Panc1 (cell line): ENCODE results near the gene TMPRSS15. TPM values are rescaled to one million over a fixed set of nuclear protein-coding genes. Genes with fewer than 3 reads are reported as not detected.

Experiments used
- ATAC-seq: fragments of 200-7000 bp; cut with Tn5 transposase; 2 replicates; pipeline ENCODE4 v1.9.1; 2020; ENCODE audit warnings: mild to moderate bottlenecking, moderate library complexity
- BruUV-seq: library from RNA; stranded (reverse); fragments of 400-500 nt; replicated peaks from 2 replicates; lab custom pipeline; 2021; lab: Mats Ljungman, UMichigan
- CTCF ChIA-PET: fragments of 300-600 bp; sonication (Branson Sonifier 250); formaldehyde crosslinking; loops from one replicate; lab custom pipeline; 2022; ENCODE audit warnings: antibody characterized with exemption; lab: Charles Lee
- POLR2A ChIA-PET: fragments of 300-600 bp; sonication (Branson Sonifier 250); formaldehyde crosslinking; loops from one replicate; lab custom pipeline; 2022; ENCODE audit warnings: antibody characterized with exemption; lab: Charles Lee
- DNase-seq: peaks from one replicate; pipeline ENCODE4 v3.0.0-alpha.2; 2010; ENCODE audit warnings: low read depth, low spot score
- H3K27ac ChIP-seq: 2 replicates; pipeline ENCODE4 v1.5.1; 2011; ENCODE audit warnings: mild to moderate bottlenecking, low read length, inconsistent platforms
- H3K27me3 ChIP-seq: fragments of 200-500 bp; sonication (Bioruptor generic); 2 replicates; pipeline ENCODE4 v1.6.0; 2014; ENCODE audit warnings: low read length, inconsistent platforms; ENCODE audit not compliant: control insufficient read depth, insufficient read depth
- H3K36me3 ChIP-seq: fragments of 200-500 bp; sonication (Bioruptor generic); 2 replicates; pipeline ENCODE4 v1.5.1; 2014; ENCODE audit warnings: inconsistent platforms, mild to moderate bottlenecking, low read length, moderate library complexity; ENCODE audit not compliant: control insufficient read depth, insufficient read depth
- H3K4me1 ChIP-seq: 2 replicates; pipeline ENCODE4 v1.5.1; 2011; ENCODE audit warnings: inconsistent platforms, mild to moderate bottlenecking, low read length, moderate library complexity; ENCODE audit not compliant: control insufficient read depth, insufficient read depth
- H3K4me3 ChIP-seq, 2 experiments: 2 replicates each; pipeline ENCODE4 v1.5.1; 2011 to 2012; ENCODE audit warnings: low read depth in 2 of 2, low read length in 2 of 2, mild to moderate bottlenecking in 2 of 2, inconsistent platforms in 1 of 2, moderate library complexity in 1 of 2
- H3K9me3 ChIP-seq: fragments of 200-500 bp; sonication (Bioruptor generic); 2 replicates; pipeline ENCODE4 v1.5.1; 2014; ENCODE audit warnings: low read depth, mild to moderate bottlenecking, inconsistent platforms, low read length, moderate library complexity; ENCODE audit not compliant: control insufficient read depth, insufficient read depth
- POLR2AphosphoS5 ChIP-seq: IDR thresholded peaks from 2 replicates; pipeline ENCODE4 v1.6.1; 2012; ENCODE audit warnings: mild to moderate bottlenecking, low read depth, low read length, moderate library complexity
- SIN3A ChIP-seq: IDR thresholded peaks from 2 replicates; pipeline ENCODE4 v1.6.1; 2012; ENCODE audit warnings: low read depth, mild to moderate bottlenecking, low read length, moderate library complexity, borderline replicate concordance; ENCODE audit not compliant: insufficient read depth
- TCF7L2 ChIP-seq: IDR thresholded peaks from 2 replicates; pipeline ENCODE4 v1.6.1; 2011; ENCODE audit warnings: mild to moderate bottlenecking, low read depth, low read length, inconsistent platforms
- in situ Hi-C: cut with HindIII; loops from 2 replicates; pipeline ENCODE4 v1.10.0; 2016; ENCODE audit warnings: low sequenced_read_pairs, low pct_unique_long_range_greater_than_20kb
- intact Hi-C: fragments of 100-400 bp; cut with micrococcal nuclease; formaldehyde crosslinking; loops from one replicate; pipeline ENCODE4 v1.10.0; 2022; ENCODE audit not compliant: unreplicated experiment
- total RNA-seq: library from RNA; stranded (reverse); gene quantifications from one replicate; pipeline ENCODE4 v1.2.1, GENCODE V29; 2021; ENCODE audit not compliant: unreplicated experiment
- TF ChIP-seq, protein P1 (sequence below): fragments of 450-650 bp; IDR thresholded peaks from 2 replicates; pipeline ENCODE4 v1.5.1; 2017; ENCODE audit warnings: mild to moderate bottlenecking
- TF ChIP-seq, protein P2 (sequence below), 2 experiments: IDR thresholded peaks; 2 replicates each; pipeline ENCODE4 v1.6.1; 2011 to 2012; ENCODE audit warnings: low read depth in 2 of 2, control low read depth in 1 of 2, low read length in 1 of 2, mild to moderate bottlenecking in 1 of 2, moderate library complexity in 1 of 2; ENCODE audit not compliant: insufficient read depth in 1 of 2

TMPRSS15 gene
- total RNA-seq, 1 experiment from 2014 or later, result not detected

DNA sequence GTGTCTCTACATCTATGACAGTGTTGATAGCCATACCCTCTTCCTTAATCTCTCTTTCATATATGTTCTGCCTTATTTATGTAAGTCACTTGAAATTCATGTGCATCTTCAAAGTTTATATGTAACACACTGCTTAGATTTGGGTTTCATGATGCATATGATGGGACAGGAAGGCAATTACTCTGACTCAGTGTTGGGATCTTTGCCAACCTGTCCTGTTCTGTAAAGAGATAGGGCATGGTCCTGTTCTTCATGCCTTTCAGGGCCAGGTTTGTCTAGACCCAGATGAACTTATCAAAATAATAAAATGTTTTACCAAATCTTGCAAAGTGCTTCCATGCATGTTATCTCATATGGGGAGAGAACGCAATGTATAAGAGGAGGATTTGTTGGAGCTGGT is 69.5 kb downstream of the TMPRSS15 start:
- Histone ChIP-seq H3K36me3 (no peaks in the 10 kb centered on the region), H3K27me3 (no peaks in the 10 kb centered on the region), H3K27ac (no peak overlapping the region), H3K9me3 (no peaks in the 10 kb centered on the region), H3K4me3 (no peak overlapping the region), H3K4me1 (no peaks in the 10 kb centered on the region)
- BruUV-seq, result no TSS peak
- TF ChIP-seq, protein P1, sequence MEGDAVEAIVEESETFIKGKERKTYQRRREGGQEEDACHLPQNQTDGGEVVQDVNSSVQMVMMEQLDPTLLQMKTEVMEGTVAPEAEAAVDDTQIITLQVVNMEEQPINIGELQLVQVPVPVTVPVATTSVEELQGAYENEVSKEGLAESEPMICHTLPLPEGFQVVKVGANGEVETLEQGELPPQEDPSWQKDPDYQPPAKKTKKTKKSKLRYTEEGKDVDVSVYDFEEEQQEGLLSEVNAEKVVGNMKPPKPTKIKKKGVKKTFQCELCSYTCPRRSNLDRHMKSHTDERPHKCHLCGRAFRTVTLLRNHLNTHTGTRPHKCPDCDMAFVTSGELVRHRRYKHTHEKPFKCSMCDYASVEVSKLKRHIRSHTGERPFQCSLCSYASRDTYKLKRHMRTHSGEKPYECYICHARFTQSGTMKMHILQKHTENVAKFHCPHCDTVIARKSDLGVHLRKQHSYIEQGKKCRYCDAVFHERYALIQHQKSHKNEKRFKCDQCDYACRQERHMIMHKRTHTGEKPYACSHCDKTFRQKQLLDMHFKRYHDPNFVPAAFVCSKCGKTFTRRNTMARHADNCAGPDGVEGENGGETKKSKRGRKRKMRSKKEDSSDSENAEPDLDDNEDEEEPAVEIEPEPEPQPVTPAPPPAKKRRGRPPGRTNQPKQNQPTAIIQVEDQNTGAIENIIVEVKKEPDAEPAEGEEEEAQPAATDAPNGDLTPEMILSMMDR, result no peak
- TF ChIP-seq, protein P2, sequence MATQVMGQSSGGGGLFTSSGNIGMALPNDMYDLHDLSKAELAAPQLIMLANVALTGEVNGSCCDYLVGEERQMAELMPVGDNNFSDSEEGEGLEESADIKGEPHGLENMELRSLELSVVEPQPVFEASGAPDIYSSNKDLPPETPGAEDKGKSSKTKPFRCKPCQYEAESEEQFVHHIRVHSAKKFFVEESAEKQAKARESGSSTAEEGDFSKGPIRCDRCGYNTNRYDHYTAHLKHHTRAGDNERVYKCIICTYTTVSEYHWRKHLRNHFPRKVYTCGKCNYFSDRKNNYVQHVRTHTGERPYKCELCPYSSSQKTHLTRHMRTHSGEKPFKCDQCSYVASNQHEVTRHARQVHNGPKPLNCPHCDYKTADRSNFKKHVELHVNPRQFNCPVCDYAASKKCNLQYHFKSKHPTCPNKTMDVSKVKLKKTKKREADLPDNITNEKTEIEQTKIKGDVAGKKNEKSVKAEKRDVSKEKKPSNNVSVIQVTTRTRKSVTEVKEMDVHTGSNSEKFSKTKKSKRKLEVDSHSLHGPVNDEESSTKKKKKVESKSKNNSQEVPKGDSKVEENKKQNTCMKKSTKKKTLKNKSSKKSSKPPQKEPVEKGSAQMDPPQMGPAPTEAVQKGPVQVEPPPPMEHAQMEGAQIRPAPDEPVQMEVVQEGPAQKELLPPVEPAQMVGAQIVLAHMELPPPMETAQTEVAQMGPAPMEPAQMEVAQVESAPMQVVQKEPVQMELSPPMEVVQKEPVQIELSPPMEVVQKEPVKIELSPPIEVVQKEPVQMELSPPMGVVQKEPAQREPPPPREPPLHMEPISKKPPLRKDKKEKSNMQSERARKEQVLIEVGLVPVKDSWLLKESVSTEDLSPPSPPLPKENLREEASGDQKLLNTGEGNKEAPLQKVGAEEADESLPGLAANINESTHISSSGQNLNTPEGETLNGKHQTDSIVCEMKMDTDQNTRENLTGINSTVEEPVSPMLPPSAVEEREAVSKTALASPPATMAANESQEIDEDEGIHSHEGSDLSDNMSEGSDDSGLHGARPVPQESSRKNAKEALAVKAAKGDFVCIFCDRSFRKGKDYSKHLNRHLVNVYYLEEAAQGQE (IDR thresholded peaks at IDR 0.05; ENCODE audit: insufficient read depth in 1 of 2, low read depth in 2 of 2, low read length in 1 of 2), result no peak
- no peak for TF ChIP-seq POLR2AphosphoS5
- no peak for TF ChIP-seq TCF7L2
- TF ChIP-seq SIN3A, result no peak
- DNase-seq, result no peak
- intact Hi-C loops (no loop called here), in situ Hi-C loops (no loop called here)
- POLR2A ChIA-PET, result no interaction called here
- CTCF ChIA-PET, result no interaction called here
- ATAC-seq, result no peak

DNA sequence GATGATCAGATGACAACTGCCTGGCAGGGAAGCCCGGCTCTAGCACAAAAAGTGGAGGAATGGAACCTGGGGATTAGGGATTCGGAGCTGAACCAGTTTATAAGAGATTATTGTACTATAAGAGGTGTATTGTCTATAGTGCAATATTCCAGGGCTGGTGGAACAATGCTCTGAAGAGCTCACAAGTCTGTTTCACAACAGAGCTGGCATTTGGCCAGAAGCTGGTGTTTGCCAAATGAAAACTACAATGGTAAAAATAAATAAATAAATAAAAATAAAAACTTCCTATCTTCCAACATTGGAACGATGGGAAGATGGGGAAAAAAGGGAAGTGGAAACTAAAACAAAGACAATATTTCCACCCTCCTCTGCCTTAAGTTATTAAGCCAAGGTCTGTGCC is 85.4 kb downstream of the TMPRSS15 start:
- CTCF ChIA-PET, result no interaction called here
- DNase-seq (no peak), ATAC-seq (no peak)
- intact Hi-C loops, result no loop called here
- in situ Hi-C loops, result no loop called here
- H3K4me3 ChIP-seq, result no peak overlapping the region
- POLR2A ChIA-PET, result no interaction called here
- no peak for TF ChIP-seq SIN3A
- TF ChIP-seq, protein P2 (IDR thresholded peaks at IDR 0.05; ENCODE audit: insufficient read depth in 1 of 2, low read depth in 2 of 2, low read length in 1 of 2), result no peak
- TF ChIP-seq, protein P1, result no peak
- no peak for TF ChIP-seq POLR2AphosphoS5
- no peak for TF ChIP-seq TCF7L2
- no TSS peak for BruUV-seq
- no peaks in the 10 kb centered on the region for H3K36me3 ChIP-seq
- no peak overlapping the region for H3K27ac ChIP-seq
- H3K4me1 ChIP-seq, result no peaks in the 10 kb centered on the region
- H3K9me3 ChIP-seq, result no peaks in the 10 kb centered on the region
- no peaks in the 10 kb centered on the region for H3K27me3 ChIP-seq
